Erythroblast (primary cell): ENCODE results near the gene KCNH8.

Experiments
- GATA1 ChIP-seq: IDR thresholded peaks from 2 replicates; pipeline ENCODE4 v1.6.1; 2011; ENCODE audit warnings: low read depth, mild to moderate bottlenecking, control low read depth, low read length, moderate library complexity
- POLR2A ChIP-seq: IDR thresholded peaks from 2 replicates; pipeline ENCODE4 v1.6.1; 2011; ENCODE audit warnings: mild to moderate bottlenecking, low read length

DNA sequence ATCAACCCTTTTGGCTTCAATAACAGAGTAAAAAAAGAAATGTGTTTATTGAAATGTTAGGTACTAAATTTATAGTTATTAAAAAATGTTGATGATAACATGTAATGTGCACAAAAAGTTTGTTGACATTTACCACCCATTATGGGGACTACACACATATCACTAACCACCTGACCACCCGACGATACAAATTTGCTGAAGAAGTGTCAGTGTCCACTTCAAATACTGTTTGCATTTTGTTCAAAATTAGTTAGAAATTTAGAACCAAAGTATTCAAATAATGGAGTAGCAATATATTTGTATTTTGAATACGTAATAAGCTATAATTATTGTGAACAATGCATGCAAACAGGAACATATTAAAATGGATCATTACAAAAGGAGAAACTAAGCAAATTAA is 54.4 kb downstream of the KCNH8 start:
- TF ChIP-seq POLR2A = no peak
- no peak for TF ChIP-seq GATA1
